ENCODE measurements around the gene CKAP4. TPM values are rescaled to one million over a fixed set of nuclear protein-coding genes. Genes with fewer than 3 reads are reported as not detected.
A peak's percentile ranks its signal among the peaks of the same experiment; 100 is the strongest.

CKAP4 gene
- total RNA-seq, 1 donor = 217 TPM

DNA sequence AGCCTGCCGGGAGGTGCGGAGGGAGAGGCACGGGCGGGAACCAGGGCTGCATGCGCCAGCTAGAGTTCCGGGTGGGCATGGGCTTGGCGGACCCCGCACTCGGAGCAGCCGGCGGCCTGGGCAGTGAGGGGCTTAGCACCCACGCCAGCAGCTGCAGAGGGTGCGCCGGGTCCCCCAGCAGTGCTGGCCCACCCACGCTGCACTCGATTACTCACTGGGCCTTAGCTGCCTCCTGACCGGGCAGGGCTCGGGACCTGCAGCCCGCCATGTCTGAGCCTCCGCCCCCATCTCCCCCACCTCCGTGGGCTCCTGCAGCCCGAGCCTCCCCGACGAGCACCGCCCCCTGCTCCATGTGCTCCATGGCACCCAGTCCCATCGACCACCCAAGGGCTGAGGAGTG is 14.8 kb downstream of the CKAP4 start:
- TF ChIP-seq, protein P1, sequence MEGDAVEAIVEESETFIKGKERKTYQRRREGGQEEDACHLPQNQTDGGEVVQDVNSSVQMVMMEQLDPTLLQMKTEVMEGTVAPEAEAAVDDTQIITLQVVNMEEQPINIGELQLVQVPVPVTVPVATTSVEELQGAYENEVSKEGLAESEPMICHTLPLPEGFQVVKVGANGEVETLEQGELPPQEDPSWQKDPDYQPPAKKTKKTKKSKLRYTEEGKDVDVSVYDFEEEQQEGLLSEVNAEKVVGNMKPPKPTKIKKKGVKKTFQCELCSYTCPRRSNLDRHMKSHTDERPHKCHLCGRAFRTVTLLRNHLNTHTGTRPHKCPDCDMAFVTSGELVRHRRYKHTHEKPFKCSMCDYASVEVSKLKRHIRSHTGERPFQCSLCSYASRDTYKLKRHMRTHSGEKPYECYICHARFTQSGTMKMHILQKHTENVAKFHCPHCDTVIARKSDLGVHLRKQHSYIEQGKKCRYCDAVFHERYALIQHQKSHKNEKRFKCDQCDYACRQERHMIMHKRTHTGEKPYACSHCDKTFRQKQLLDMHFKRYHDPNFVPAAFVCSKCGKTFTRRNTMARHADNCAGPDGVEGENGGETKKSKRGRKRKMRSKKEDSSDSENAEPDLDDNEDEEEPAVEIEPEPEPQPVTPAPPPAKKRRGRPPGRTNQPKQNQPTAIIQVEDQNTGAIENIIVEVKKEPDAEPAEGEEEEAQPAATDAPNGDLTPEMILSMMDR (IDR thresholded peaks at IDR 0.05; ENCODE audit: insufficient read depth, low read length) = no peak
- DNase-seq (ENCODE audit: low read depth) = no peak
- H3K4me3 ChIP-seq (ENCODE audit: low read depth, low read length) = no peak overlapping the region

DNA sequence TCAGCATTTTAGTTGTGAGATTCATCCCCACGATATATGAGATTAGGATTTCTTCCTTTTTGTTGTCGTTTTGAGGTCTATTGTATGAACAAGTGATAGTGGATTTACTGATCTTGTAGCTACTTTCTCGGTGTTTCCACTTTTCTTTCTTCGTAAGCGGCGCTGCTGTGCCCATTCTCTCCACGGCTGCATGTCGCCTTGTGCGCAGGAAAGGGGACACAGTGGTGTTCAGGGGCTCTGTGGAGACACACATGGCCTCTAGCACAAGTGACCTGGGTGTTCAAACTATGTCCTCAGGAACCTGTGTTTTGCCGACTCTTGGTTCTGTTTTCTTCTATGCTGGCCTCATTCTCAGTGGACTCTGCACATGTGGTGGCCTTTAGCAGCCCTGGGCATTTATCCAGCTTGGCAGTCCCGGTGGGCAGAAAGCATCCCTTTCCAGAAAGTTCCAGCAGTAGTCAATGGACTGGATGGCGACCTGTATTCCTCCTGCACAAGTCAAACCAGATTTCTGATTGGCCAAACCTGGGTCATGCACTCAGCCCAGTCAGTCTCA is 18.7 kb downstream of the CKAP4 start:
- no peak overlapping the region for H3K4me3 ChIP-seq (ENCODE audit: low read depth, low read length)
- no peak for DNase-seq (ENCODE audit: low read depth)
- TF ChIP-seq, protein P1 (IDR thresholded peaks at IDR 0.05; ENCODE audit: insufficient read depth, low read length) = no peak

DNA sequence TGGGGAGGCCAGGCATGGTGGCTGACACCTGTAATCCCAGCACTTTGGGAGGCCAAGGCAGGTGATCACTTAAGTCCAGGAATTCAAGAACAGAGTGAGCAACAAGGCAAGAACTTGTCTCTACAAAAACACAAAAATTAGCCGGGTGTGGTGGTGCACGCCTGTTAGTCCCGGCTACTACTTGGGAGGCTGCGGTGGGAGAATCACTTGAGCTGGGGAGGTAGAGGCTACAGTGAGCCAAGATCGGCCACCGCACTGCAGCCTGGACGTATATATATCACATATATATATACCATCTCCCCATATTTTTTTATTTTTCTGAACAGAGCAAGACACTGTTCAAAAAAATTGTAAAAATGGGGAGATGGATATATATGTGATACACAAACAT is 19.5 kb downstream of the CKAP4 start:
- TF ChIP-seq, protein P1 (IDR thresholded peaks at IDR 0.05; ENCODE audit: insufficient read depth, low read length) = no peak
- no peak for DNase-seq (ENCODE audit: low read depth)
- no peak overlapping the region for H3K4me3 ChIP-seq (ENCODE audit: low read depth, low read length)

DNA sequence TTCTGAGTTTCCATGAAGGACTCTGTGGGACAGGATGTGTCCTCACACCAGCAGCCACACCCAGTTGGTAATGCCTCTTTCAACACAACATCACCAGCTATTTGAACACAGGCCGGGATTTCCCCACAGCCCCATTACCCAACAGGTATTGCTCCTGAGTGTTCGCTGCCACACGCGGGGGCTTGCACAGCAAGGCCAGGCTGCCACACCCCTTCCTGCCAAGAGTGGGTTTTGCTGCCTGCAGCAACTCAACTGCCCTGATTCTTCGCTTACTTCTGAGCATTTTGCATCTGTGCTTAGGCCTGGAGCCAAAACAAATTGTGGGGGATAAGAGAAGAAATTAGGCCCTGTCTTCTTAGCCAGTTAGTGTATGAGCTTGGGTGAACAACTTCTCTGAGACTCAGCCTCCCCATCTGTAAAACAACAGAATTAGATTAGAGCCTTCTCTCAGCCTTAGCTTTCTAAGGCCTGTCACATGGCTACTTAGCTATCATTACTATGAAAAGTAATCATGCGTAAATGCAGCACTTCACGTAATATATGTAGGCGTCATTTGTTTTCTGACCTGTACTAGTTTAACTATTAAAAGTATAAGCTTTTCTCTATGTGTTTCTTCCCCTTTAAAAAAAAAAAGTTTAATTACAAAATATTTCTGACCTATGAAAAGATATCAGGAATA is 20.0 kb downstream of the CKAP4 start:
- H3K4me3 ChIP-seq (ENCODE audit: low read depth, low read length) = no peak overlapping the region
- peak; percentile 24 for DNase-seq (ENCODE audit: low read depth)
- TF ChIP-seq, protein P1 (IDR thresholded peaks at IDR 0.05; ENCODE audit: insufficient read depth, low read length) = no peak

DNA sequence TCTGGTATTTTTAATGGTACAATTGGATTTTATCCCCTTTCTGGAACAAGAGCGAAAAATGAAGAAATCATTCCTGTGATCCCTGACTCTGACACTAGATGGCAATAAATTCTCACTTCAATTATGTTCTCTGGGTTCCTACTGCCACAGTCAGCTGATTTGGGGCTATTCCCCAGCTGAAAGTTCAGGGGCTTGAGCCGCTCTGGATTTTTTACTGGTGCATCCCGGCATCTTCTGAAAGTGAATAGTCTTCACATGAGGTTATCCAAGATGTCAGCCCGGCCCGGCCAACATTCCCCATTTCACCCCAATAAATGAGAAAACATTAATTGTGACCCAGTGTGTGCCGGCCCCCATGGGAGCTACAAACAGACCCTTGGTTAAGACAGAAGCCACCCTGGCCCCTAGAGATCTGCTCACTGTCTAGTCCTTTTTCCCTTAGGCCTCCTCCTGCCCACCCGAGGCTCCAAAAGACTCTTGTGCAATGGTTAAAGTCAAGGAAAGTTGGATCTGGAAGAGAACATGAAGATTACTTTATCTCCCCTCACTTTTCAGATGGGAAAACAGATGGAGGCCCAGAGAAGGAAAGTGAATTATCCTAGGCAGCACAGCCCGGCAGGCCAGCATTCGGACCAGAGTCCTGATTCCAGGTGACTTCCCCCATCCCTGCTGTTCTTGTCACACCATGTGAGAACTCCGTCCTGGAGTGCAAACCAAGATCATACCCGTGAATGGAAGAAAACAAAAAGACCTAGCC is 20.8 kb downstream of the CKAP4 start:
- peak; percentile 82 for DNase-seq (ENCODE audit: low read depth)
- TF ChIP-seq, protein P1 (IDR thresholded peaks at IDR 0.05; ENCODE audit: insufficient read depth, low read length) = peak; percentile 71
- H3K4me3 ChIP-seq (ENCODE audit: low read depth, low read length) = no peak overlapping the region

DNA sequence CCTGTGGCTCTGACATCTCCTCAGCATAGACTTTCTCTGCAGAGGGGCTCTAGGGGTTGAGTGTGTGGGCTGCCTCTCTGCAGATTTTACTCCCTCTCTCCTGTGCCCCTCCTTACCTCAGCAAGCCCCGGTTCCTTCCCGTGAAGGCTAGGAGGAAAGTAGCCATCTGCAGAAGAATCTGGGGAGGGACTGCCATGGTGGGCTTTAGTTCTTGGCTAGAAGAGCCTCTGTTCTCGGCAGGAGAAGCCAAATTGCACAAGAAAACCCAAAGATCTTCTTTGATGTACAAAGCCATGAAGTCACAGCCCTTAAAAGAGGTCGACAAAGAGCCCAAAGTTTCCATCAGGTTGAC is 23.5 kb downstream of the CKAP4 start:
- DNase-seq (ENCODE audit: low read depth) = no peak
- TF ChIP-seq, protein P1 (IDR thresholded peaks at IDR 0.05; ENCODE audit: insufficient read depth, low read length) = no peak
- no peak overlapping the region for H3K4me3 ChIP-seq (ENCODE audit: low read depth, low read length)
